ENCODE results near the gene ABCA3. TPM values are rescaled to one million over a fixed set of nuclear protein-coding genes. Genes with fewer than 3 reads are reported as not detected.
"Not testable (repeated sequence)": the region's sequence is repeated elsewhere in the genome, so short reads cannot be mapped to it uniquely, and the experiment has no call there.

ABCA3 gene
- total RNA-seq, 8 experiments from 2014 or later: 2.1 to 41.4 (median 23.3) TPM

GRCh38 chr16:2270588-2271470 is 69.7 kb downstream of the ABCA3 start:
- 50 to 100% methylated on average over 1 to 2 of the region's 15 CpGs; no CpG with 5 or more reads in 8 of the 10 experiments for WGBS, 10 experiments
- H3K4me1 ChIP-seq (replicated peaks in 1 of 2): peaks cover 15 to 18% of the 10 kb centered on the region in 2 donors
- in situ Hi-C loops (cut with MboI; ENCODE audit: low pct_unique_long_range_greater_than_20kb in 2 of 9, low sequenced_read_pairs in 9 of 9, unreplicated experiment in 9 of 9): no loop called here
- H3K4me3 ChIP-seq: no peak overlapping the region
- H3K27ac ChIP-seq: no peak overlapping the region
- no peak for ATAC-seq (replicated peaks in 6 of 8)

GRCh38 chr16:2270070-2270462 is 70.5 kb downstream of the ABCA3 start:
- in situ Hi-C loops (cut with MboI; ENCODE audit: low pct_unique_long_range_greater_than_20kb in 2 of 9, low sequenced_read_pairs in 9 of 9, unreplicated experiment in 9 of 9): no loop called here
- Histone ChIP-seq H3K4me3 (peak overlapping the region in 1 of 5 donors; percentile 87), H3K4me1 (replicated peaks in 1 of 2) (peaks cover 18 to 19% of the 10 kb centered on the region in 2 donors), H3K27ac (no peak overlapping the region)
- ATAC-seq (replicated peaks in 6 of 8): no peak
- 33 to 100% (median 83%) methylated on average over 1 to 5 of the region's 9 CpGs; no CpG with 5 or more reads in 3 of the 10 experiments for WGBS, 10 experiments

GRCh38 chr16:2267913-2268666 is 72.4 kb downstream of the ABCA3 start, which contains the start of gene RNPS1:
Gene RNPS1, minus strand, starts transcription at chr16:2268126. Its CDS starts 3,483 bp downstream, at chr16:2264643.
- ATAC-seq (replicated peaks in 6 of 8): peak; percentile 70 to 92 (median 90)
- H3K4me3 ChIP-seq: peak within 1 kb of the TSS; percentile 73 to 90 (median 87)
- in situ Hi-C loops (cut with MboI; ENCODE audit: low pct_unique_long_range_greater_than_20kb in 2 of 9, low sequenced_read_pairs in 9 of 9, unreplicated experiment in 9 of 9): no loop called here
- peaks cover 18 to 19% of the 10 kb centered on the region in 2 donors for H3K4me1 ChIP-seq (replicated peaks in 1 of 2)
- 0 to 2% (median 0%) methylated on average over 8 to 24 of the region's 88 CpGs; no CpG with 5 or more reads in 7 of the 10 experiments for WGBS, 10 experiments
- peak within 1 kb of the TSS; percentile 94 to 97 for H3K27ac ChIP-seq

- WGBS, 10 experiments: 0% methylated on average over 4 of the region's 54 CpGs; no CpG with 5 or more reads in 9 of the 10 experiments
- H3K27ac ChIP-seq: peak overlapping the region; percentile 94 to 97
- in situ Hi-C loops (cut with MboI; ENCODE audit: low pct_unique_long_range_greater_than_20kb in 2 of 9, low sequenced_read_pairs in 9 of 9, unreplicated experiment in 9 of 9): not testable (repeated sequence)
- H3K4me1 ChIP-seq (replicated peaks in 1 of 2): peaks cover 18 to 19% of the 10 kb centered on the region in 2 donors
- peak; percentile 41 to 65 (median 48) for ATAC-seq (replicated peaks in 6 of 8)
- peak overlapping the region; percentile 73 to 90 (median 87) for H3K4me3 ChIP-seq
Measured at GRCh38 chr16:2267505-2267912, 73.0 kb downstream of the ABCA3 start.

- ATAC-seq (replicated peaks in 6 of 8): peak in 2 of 8 experiments; percentile 4 to 5
Measured at GRCh38 chr16:2266887-2267286, 73.6 kb downstream of the ABCA3 start.

GRCh38 chr16:2263026-2263425 is 77.5 kb downstream of the ABCA3 start:
- WGBS, 10 experiments: 20 to 100% (median 94%) methylated on average over 1 to 8 of the region's 14 CpGs; no CpG with 5 or more reads in 3 of the 10 experiments
- H3K27ac ChIP-seq; ATAC-seq (replicated peaks in 6 of 8); H3K4me1 ChIP-seq (replicated peaks in 1 of 2); H3K4me3 ChIP-seq; in situ Hi-C loops (cut with MboI; ENCODE audit: low pct_unique_long_range_greater_than_20kb in 2 of 9, low sequenced_read_pairs in 9 of 9, unreplicated experiment in 9 of 9): not testable (repeated sequence)

More at GRCh38 chr16:2266887-2267286, 73.6 kb downstream of the ABCA3 start:
- in situ Hi-C loops (cut with MboI; ENCODE audit: low pct_unique_long_range_greater_than_20kb in 2 of 9, low sequenced_read_pairs in 9 of 9, unreplicated experiment in 9 of 9); H3K27ac ChIP-seq: not testable (repeated sequence)
- WGBS, 10 experiments: 0% methylated on average over 1 to 3 of the region's 12 CpGs; no CpG with 5 or more reads in 7 of the 10 experiments
- H3K4me1 ChIP-seq (replicated peaks in 1 of 2): peaks cover 18 to 19% of the 10 kb centered on the region in 2 donors
- peak overlapping the region; percentile 73 to 90 (median 87) for H3K4me3 ChIP-seq

- H3K4me3 ChIP-seq: no peak overlapping the region
- H3K27ac ChIP-seq: no peak overlapping the region
- in situ Hi-C loops (cut with MboI; ENCODE audit: low pct_unique_long_range_greater_than_20kb in 2 of 9, low sequenced_read_pairs in 9 of 9, unreplicated experiment in 9 of 9): no loop called here
- WGBS, 10 experiments: 89 to 100% (median 97%) methylated on average over 2 to 8 of the region's 8 CpGs; no CpG with 5 or more reads in 2 of the 10 experiments
- H3K4me1 ChIP-seq (replicated peaks in 1 of 2): no peaks in the 10 kb centered on the region
- no peak for ATAC-seq (replicated peaks in 6 of 8)
Measured at GRCh38 chr16:2260250-2260649, 80.3 kb downstream of the ABCA3 start.

GRCh38 chr16:2258530-2258929 is 82.0 kb downstream of the ABCA3 start:
- in situ Hi-C loops (cut with MboI; ENCODE audit: low pct_unique_long_range_greater_than_20kb in 2 of 9, low sequenced_read_pairs in 9 of 9, unreplicated experiment in 9 of 9): not testable (repeated sequence)
- WGBS, 10 experiments: 91 to 100% (median 97%) methylated on average over 2 to 7 of the region's 7 CpGs; no CpG with 5 or more reads in 4 of the 10 experiments

GRCh38 chr16:2257726-2258125 is 82.8 kb downstream of the ABCA3 start:
- WGBS, 10 experiments: 40 to 100% (median 90%) methylated on average over 1 to 6 of the region's 6 CpGs; no CpG with 5 or more reads in 2 of the 10 experiments
- Histone ChIP-seq H3K4me1 (replicated peaks in 1 of 2) (no peaks in the 10 kb centered on the region), H3K27ac (no peak overlapping the region), H3K4me3 (no peak overlapping the region)
- in situ Hi-C loops (cut with MboI; ENCODE audit: low pct_unique_long_range_greater_than_20kb in 2 of 9, low sequenced_read_pairs in 9 of 9, unreplicated experiment in 9 of 9): no loop called here
- ATAC-seq (replicated peaks in 6 of 8): no peak

More at GRCh38 chr16:2258530-2258929, 82.0 kb downstream of the ABCA3 start:
- not testable (repeated sequence) for H3K4me3 ChIP-seq; ATAC-seq (replicated peaks in 6 of 8); H3K27ac ChIP-seq; H3K4me1 ChIP-seq (replicated peaks in 1 of 2)

GRCh38 chr16:2256531-2257140 is 83.9 kb downstream of the ABCA3 start:
- peaks cover 7% of the 10 kb centered on the region in 2 donors for H3K4me1 ChIP-seq (replicated peaks in 1 of 2)
- WGBS, 10 experiments: 71 to 100% (median 91%) methylated on average over 1 to 8 of the region's 12 CpGs; no CpG with 5 or more reads in 2 of the 10 experiments
- no peak overlapping the region for H3K4me3 ChIP-seq
- no peak for ATAC-seq (replicated peaks in 6 of 8)
- in situ Hi-C loops (cut with MboI; ENCODE audit: low pct_unique_long_range_greater_than_20kb in 2 of 9, low sequenced_read_pairs in 9 of 9, unreplicated experiment in 9 of 9): no loop called here
- no peak overlapping the region for H3K27ac ChIP-seq

GRCh38 chr16:2253293-2253692 is 87.2 kb downstream of the ABCA3 start:
- Histone ChIP-seq H3K4me3 (no peak overlapping the region), H3K4me1 (replicated peaks in 1 of 2) (peaks cover 7 to 12% of the 10 kb centered on the region in 2 donors), H3K27ac (no peak overlapping the region)
- in situ Hi-C loops (cut with MboI; ENCODE audit: low pct_unique_long_range_greater_than_20kb in 2 of 9, low sequenced_read_pairs in 9 of 9, unreplicated experiment in 9 of 9): no loop called here
- WGBS, 10 experiments: 40 to 100% (median 90%) methylated on average over 1 to 6 of the region's 11 CpGs; no CpG with 5 or more reads in 4 of the 10 experiments
- ATAC-seq (replicated peaks in 6 of 8): no peak

GRCh38 chr16:2252806-2253148 is 87.8 kb downstream of the ABCA3 start:
- peak overlapping the region in 1 of 2 donors; percentile 93 for H3K27ac ChIP-seq
- no peak for ATAC-seq (replicated peaks in 6 of 8)
- peaks cover 7 to 12% of the 10 kb centered on the region in 2 donors for H3K4me1 ChIP-seq (replicated peaks in 1 of 2)
- H3K4me3 ChIP-seq: no peak overlapping the region
- in situ Hi-C loops (cut with MboI; ENCODE audit: low pct_unique_long_range_greater_than_20kb in 2 of 9, low sequenced_read_pairs in 9 of 9, unreplicated experiment in 9 of 9): no loop called here
- WGBS, 10 experiments: 85 to 100% (median 98%) methylated on average over 2 to 6 of the region's 7 CpGs; no CpG with 5 or more reads in 1 of the 10 experiments
